ENCODE results near the gene GPR26. TPM values are rescaled to one million over a fixed set of nuclear protein-coding genes. Genes with fewer than 3 reads are reported as not detected.

GPR26 gene
- total RNA-seq, 6 experiments from 2014 or later = not detected

DNA sequence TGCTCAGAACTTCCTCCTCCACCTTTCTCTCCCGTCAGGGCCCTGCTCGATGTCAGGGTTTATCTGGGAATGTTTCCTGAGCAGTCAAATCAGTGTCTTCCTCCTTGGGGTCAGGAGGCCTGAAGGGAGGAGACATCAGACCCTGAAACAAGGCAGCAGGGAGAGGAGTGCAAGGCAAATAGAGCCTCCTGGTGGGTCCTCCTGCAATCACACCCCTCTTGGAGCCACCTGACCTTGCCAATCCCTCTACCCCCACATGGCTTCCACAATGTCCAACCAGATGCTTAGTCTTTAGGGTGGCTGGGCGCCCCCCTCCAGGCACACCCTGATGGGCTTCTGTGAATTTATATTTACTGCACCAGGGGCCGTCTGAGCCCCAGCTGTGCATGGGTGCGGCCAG lies 12.2 kb downstream of the GPR26 start:
- Histone ChIP-seq H3K4me3 (no peak overlapping the region), H3K27ac (no peak overlapping the region), H3K4me1 (no peaks in the 10 kb centered on the region), H3K36me3 (no peaks in the 10 kb centered on the region), H3K27me3 (no peaks in the 10 kb centered on the region), H3K9me3 (no peaks in the 10 kb centered on the region)
- DNase-seq (no peak), ATAC-seq (no peak)
- TF ChIP-seq, protein P1, sequence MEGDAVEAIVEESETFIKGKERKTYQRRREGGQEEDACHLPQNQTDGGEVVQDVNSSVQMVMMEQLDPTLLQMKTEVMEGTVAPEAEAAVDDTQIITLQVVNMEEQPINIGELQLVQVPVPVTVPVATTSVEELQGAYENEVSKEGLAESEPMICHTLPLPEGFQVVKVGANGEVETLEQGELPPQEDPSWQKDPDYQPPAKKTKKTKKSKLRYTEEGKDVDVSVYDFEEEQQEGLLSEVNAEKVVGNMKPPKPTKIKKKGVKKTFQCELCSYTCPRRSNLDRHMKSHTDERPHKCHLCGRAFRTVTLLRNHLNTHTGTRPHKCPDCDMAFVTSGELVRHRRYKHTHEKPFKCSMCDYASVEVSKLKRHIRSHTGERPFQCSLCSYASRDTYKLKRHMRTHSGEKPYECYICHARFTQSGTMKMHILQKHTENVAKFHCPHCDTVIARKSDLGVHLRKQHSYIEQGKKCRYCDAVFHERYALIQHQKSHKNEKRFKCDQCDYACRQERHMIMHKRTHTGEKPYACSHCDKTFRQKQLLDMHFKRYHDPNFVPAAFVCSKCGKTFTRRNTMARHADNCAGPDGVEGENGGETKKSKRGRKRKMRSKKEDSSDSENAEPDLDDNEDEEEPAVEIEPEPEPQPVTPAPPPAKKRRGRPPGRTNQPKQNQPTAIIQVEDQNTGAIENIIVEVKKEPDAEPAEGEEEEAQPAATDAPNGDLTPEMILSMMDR (IDR thresholded peaks at IDR 0.05) = no peak
- TF ChIP-seq POLR2A (IDR thresholded peaks at IDR 0.05) = no peak
- 23% methylated on average over 2 of the region's 5 CpGs for WGBS (ENCODE audit: insufficient coverage, low coverage, low lambda C conversion rate, missing lambda C conversion rate)
- intact Hi-C loops (cut with DNase I) = no loop called here

DNA sequence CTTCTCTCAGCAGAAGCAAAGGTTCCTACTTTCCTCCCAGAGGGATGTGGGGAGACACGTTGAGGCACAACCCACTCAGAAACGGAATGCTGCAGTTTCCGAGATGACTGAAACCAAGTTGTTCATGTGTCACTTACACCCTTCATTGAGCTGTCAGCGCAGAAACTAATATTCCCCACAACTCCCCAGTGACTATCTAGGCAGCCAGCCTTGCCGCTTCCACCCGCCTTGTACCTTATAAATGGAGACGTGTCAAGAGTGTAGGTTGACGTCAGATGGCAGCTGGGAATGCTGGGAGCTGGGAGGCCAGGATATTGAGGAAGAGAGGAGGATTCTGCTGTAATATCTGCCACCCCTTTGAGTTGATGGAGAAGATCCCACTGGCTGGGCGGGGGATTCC lies 15.1 kb downstream of the GPR26 start:
- 62% methylated on average over 9 of the region's 9 CpGs for WGBS (ENCODE audit: insufficient coverage, low coverage, low lambda C conversion rate, missing lambda C conversion rate)
- TF ChIP-seq POLR2A (IDR thresholded peaks at IDR 0.05) = no peak
- H3K27ac ChIP-seq = no peak overlapping the region
- H3K27me3 ChIP-seq = no peaks in the 10 kb centered on the region
- H3K4me3 ChIP-seq = no peak overlapping the region
- no peaks in the 10 kb centered on the region for H3K4me1 ChIP-seq
- no peaks in the 10 kb centered on the region for H3K9me3 ChIP-seq
- no peak for ATAC-seq
- intact Hi-C loops (cut with DNase I) = no loop called here
- DNase-seq = no peak
- H3K36me3 ChIP-seq = no peaks in the 10 kb centered on the region

- H3K27me3 ChIP-seq = no peaks in the 10 kb centered on the region
- no peak for DNase-seq
- H3K4me1 ChIP-seq = no peaks in the 10 kb centered on the region
- ATAC-seq = no peak
- intact Hi-C loops (cut with DNase I) = no loop called here
- H3K36me3 ChIP-seq = no peaks in the 10 kb centered on the region
- H3K9me3 ChIP-seq = no peaks in the 10 kb centered on the region
- WGBS (ENCODE audit: insufficient coverage, low coverage, low lambda C conversion rate, missing lambda C conversion rate) = 93% methylated on average over 2 of the region's 2 CpGs
- no peak overlapping the region for H3K27ac ChIP-seq
- no peak overlapping the region for H3K4me3 ChIP-seq
- no peak for TF ChIP-seq POLR2A (IDR thresholded peaks at IDR 0.05)
- TF ChIP-seq, protein P1 (IDR thresholded peaks at IDR 0.05) = no peak
Observed at GRCh38 chr10:123682477-123682876, 16.3 kb downstream of the GPR26 start.

GRCh38 chr10:123683459-123683858 lies 17.3 kb downstream of the GPR26 start:
- Histone ChIP-seq H3K36me3 (no peaks in the 10 kb centered on the region), H3K9me3 (no peaks in the 10 kb centered on the region), H3K4me1 (no peaks in the 10 kb centered on the region), H3K27me3 (no peaks in the 10 kb centered on the region), H3K4me3 (no peak overlapping the region), H3K27ac (no peak overlapping the region)
- intact Hi-C loops (cut with DNase I) = no loop called here
- ATAC-seq = no peak
- no peak for TF ChIP-seq POLR2A (IDR thresholded peaks at IDR 0.05)
- TF ChIP-seq, protein P1 (IDR thresholded peaks at IDR 0.05) = no peak
- WGBS (ENCODE audit: insufficient coverage, low coverage, low lambda C conversion rate, missing lambda C conversion rate) = 82% methylated on average over 2 of the region's 3 CpGs
- DNase-seq = no peak

DNA sequence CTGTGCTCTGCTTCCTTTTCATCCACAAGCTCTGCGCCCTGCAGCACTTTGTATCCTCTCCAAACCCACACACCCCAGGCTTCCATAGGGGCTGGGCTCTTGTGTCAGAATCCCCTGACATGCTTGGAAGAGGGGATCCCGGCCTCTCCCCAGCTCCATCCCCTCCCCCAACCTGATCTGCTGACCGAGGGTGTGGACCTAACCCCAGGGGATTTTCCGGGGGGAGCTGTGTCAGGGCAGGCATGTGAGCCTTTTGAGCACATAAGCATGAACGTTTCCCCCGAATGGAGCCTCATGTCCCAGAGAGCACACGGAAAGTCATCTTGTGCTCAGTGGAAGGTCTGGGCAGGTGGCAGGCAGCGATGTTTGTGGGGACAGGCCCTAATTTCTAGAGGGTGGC lies 17.7 kb downstream of the GPR26 start:
- H3K4me3 ChIP-seq = no peak overlapping the region
- no peaks in the 10 kb centered on the region for H3K9me3 ChIP-seq
- DNase-seq (no peak), ATAC-seq (no peak)
- H3K4me1 ChIP-seq = no peaks in the 10 kb centered on the region
- H3K36me3 ChIP-seq = no peaks in the 10 kb centered on the region
- intact Hi-C loops (cut with DNase I) = no loop called here
- H3K27ac ChIP-seq = no peak overlapping the region
- H3K27me3 ChIP-seq = no peaks in the 10 kb centered on the region
- 40% methylated on average over 1 of the region's 8 CpGs for WGBS (ENCODE audit: insufficient coverage, low coverage, low lambda C conversion rate, missing lambda C conversion rate)
- TF ChIP-seq, protein P1 (IDR thresholded peaks at IDR 0.05) = no peak
- TF ChIP-seq POLR2A (IDR thresholded peaks at IDR 0.05) = no peak
